Body of pancreas (tissue), 4 donors: ENCODE data around the gene CCSER1. TPM values are rescaled to one million over a fixed set of nuclear protein-coding genes. Genes with fewer than 3 reads are reported as not detected.

Source experiments
- ATAC-seq: fragments of 150-250 bp; one replicate; pipeline ENCODE4 v1.9.1; 2016
- DNase-seq, 4 donors: peaks; one replicate each; pipeline ENCODE4 v3.0.0-alpha.2; 2019
- H3K27ac ChIP-seq, 4 donors: fragments of 200-600 bp; sonication (generic); 1 replicate in 3 of 4; 2 replicates in 1 of 4; pipeline versions ENCODE4 v1.5.1 to v1.6.1; 2016 to 2019; ENCODE audit warnings: mild to moderate bottlenecking in 1 of 4, mixed read lengths in 1 of 4, moderate library complexity in 1 of 4
- H3K27me3 ChIP-seq, 2 donors: fragments of 200-600 bp; sonication (generic); one replicate each; pipeline ENCODE4 v1.6.0; 2016; ENCODE audit warnings: mild to moderate bottlenecking in 1 of 2
- H3K36me3 ChIP-seq, 2 donors: fragments of 200-600 bp; sonication (generic); replicated peaks in 1 of 2; 2 replicates each; pipeline ENCODE4 v1.5.1; 2016; ENCODE audit warnings: low read depth in 2 of 2; ENCODE audit not compliant: insufficient read depth in 1 of 2
- H3K4me1 ChIP-seq: fragments of 200-600 bp; sonication (generic); one replicate; pipeline ENCODE4 v1.6.0; 2016
- H3K4me3 ChIP-seq, 2 donors: fragments of 200-600 bp; sonication (generic); 1 replicate in 1 of 2; 2 replicates in 1 of 2; pipeline ENCODE4 v1.5.1; 2016 to 2019
- H3K9me3 ChIP-seq, 3 donors: fragments of 200-600 bp; sonication (generic); 1 replicate in 2 of 3; 2 replicates in 1 of 3; pipeline ENCODE4 v1.5.1; 2016
- POLR2A ChIP-seq, 3 donors: fragments of 450-650 bp; IDR thresholded peaks; one replicate each; pipeline ENCODE4 v1.6.1; 2016; ENCODE audit warnings: antibody characterized with exemption in 3 of 3, mild to moderate bottlenecking in 2 of 3
- WGBS, 2 donors: methylation state at CpG; one replicate each; pipeline ENCODE4 v1.1.5; 2017; 5-methylcytosine and 5-hydroxymethylcytosine counted together
- intact Hi-C: fragments of 100-400 bp; cut with DNase I; formaldehyde crosslinking; loops from one replicate; pipeline ENCODE4 v1.15.1; 2023
- total RNA-seq, 2 donors: library from RNA; depleted of rRNA; stranded (reverse); fragments of >200 nt; gene quantifications; one replicate each; pipeline ENCODE4 v1.1.0, GENCODE V29; 2016
- TF ChIP-seq, protein P1 (sequence below), 7 experiments: fragments of 450-650 bp in 4 of 7; fragments of 200-600 bp in 3 of 7; sonication (generic) in 3 of 7; IDR thresholded peaks; one replicate each; pipeline ENCODE4 v1.5.1; 2016 to 2019; ENCODE audit warnings: antibody characterized with exemption in 7 of 7

CCSER1 gene
- total RNA-seq, 2 donors from 2014 or later: 13.2 to 14.5 TPM

GRCh38 chr4:90542216-90542615 is 415.0 kb downstream of the CCSER1 start:
- Histone ChIP-seq H3K27ac (no peak overlapping the region), H3K4me3 (no peak overlapping the region), H3K27me3 (peaks cover 0 to 4% of the 10 kb centered on the region in 2 donors), H3K4me1 (no peaks in the 10 kb centered on the region), H3K9me3 (no peaks in the 10 kb centered on the region), H3K36me3 (no peaks in the 10 kb centered on the region)
- intact Hi-C loops: no loop called here
- TF ChIP-seq, protein P1, sequence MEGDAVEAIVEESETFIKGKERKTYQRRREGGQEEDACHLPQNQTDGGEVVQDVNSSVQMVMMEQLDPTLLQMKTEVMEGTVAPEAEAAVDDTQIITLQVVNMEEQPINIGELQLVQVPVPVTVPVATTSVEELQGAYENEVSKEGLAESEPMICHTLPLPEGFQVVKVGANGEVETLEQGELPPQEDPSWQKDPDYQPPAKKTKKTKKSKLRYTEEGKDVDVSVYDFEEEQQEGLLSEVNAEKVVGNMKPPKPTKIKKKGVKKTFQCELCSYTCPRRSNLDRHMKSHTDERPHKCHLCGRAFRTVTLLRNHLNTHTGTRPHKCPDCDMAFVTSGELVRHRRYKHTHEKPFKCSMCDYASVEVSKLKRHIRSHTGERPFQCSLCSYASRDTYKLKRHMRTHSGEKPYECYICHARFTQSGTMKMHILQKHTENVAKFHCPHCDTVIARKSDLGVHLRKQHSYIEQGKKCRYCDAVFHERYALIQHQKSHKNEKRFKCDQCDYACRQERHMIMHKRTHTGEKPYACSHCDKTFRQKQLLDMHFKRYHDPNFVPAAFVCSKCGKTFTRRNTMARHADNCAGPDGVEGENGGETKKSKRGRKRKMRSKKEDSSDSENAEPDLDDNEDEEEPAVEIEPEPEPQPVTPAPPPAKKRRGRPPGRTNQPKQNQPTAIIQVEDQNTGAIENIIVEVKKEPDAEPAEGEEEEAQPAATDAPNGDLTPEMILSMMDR (IDR thresholded peaks at IDR 0.05): no peak
- TF ChIP-seq POLR2A (IDR thresholded peaks at IDR 0.05): no peak
- no peak for ATAC-seq
- DNase-seq: no peak
- WGBS, 2 donors: 88 to 95% methylated on average over 4 of the region's 4 CpGs

GRCh38 chr4:90543419-90544170 is 416.4 kb downstream of the CCSER1 start:
- peaks cover 0 to 4% of the 10 kb centered on the region in 2 donors for H3K27me3 ChIP-seq
- no peak for TF ChIP-seq POLR2A (IDR thresholded peaks at IDR 0.05)
- TF ChIP-seq, protein P1 (IDR thresholded peaks at IDR 0.05): no peak
- no peaks in the 10 kb centered on the region for H3K4me1 ChIP-seq
- intact Hi-C loops: no loop called here
- H3K36me3 ChIP-seq: no peaks in the 10 kb centered on the region
- no peak for ATAC-seq
- no peak overlapping the region for H3K27ac ChIP-seq
- no peak for DNase-seq
- 85 to 89% methylated on average over 5 of the region's 5 CpGs for WGBS, 2 donors
- H3K9me3 ChIP-seq: no peaks in the 10 kb centered on the region
- no peak overlapping the region for H3K4me3 ChIP-seq

DNA sequence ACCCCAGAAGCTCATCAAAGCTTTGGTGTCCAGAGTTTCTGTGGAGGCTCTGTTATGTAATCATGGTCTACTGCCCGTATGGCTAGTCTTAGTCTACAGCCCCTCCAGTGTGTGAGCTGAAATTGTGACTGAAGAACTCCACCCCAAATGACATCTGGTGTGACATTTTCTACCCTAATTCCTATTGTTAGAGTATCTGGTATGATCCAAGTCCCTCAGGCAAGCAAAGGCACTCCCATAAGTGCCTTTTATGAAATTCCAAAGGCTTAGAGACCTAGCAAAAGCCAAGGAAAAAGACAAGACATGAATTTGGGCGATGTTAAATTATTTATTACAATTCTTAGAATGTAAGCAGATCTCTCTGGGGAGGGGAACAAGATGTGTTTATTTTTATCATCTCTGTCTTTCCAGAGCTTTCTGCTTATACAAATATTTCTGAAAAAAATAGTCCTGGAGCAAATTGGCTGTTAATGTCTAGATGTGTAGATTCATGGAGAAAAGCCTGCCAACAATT is 417.4 kb downstream of the CCSER1 start:
- no peaks in the 10 kb centered on the region for H3K4me1 ChIP-seq
- no peaks in the 10 kb centered on the region for H3K36me3 ChIP-seq
- H3K27me3 ChIP-seq: peaks cover 0 to 4% of the 10 kb centered on the region in 2 donors
- ATAC-seq (no peak), DNase-seq (no peak)
- 73 to 87% methylated on average over 2 of the region's 2 CpGs for WGBS, 2 donors
- H3K27ac ChIP-seq: no peak overlapping the region
- no peaks in the 10 kb centered on the region for H3K9me3 ChIP-seq
- intact Hi-C loops: no loop called here
- TF ChIP-seq, protein P1 (IDR thresholded peaks at IDR 0.05): no peak
- no peak for TF ChIP-seq POLR2A (IDR thresholded peaks at IDR 0.05)
- H3K4me3 ChIP-seq: no peak overlapping the region

DNA sequence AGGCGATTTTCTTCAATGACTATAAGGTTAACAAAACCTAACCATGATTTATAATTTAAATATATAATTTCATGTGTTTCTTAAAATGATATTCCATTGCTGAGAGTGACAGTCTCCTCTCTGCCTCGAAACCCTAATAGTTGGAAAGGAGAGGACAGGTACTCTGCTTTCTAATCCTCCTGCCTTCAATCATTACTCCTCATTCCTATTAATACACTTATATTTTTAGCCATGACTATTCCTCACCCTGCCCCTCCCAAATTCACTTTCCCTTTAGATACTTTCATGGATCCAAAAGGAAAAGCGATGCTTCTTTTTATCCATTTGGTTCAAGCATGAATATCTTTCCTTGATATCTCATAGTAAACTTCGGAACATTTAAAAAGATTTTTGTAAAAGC is 418.2 kb downstream of the CCSER1 start:
- ATAC-seq (no peak), DNase-seq (no peak)
- H3K27ac ChIP-seq: no peak overlapping the region
- H3K4me1 ChIP-seq: no peaks in the 10 kb centered on the region
- H3K27me3 ChIP-seq: peaks cover 0 to 4% of the 10 kb centered on the region in 2 donors
- H3K9me3 ChIP-seq: no peaks in the 10 kb centered on the region
- no peaks in the 10 kb centered on the region for H3K36me3 ChIP-seq
- H3K4me3 ChIP-seq: no peak overlapping the region
- no peak for TF ChIP-seq POLR2A (IDR thresholded peaks at IDR 0.05)
- TF ChIP-seq, protein P1 (IDR thresholded peaks at IDR 0.05): no peak
- intact Hi-C loops: no loop called here
- WGBS, 2 donors: 90 to 98% methylated on average over 4 of the region's 4 CpGs

- ATAC-seq (no peak), DNase-seq (no peak)
- H3K9me3 ChIP-seq: no peaks in the 10 kb centered on the region
- H3K4me1 ChIP-seq: no peaks in the 10 kb centered on the region
- no peaks in the 10 kb centered on the region for H3K36me3 ChIP-seq
- no peak overlapping the region for H3K4me3 ChIP-seq
- TF ChIP-seq, protein P1 (IDR thresholded peaks at IDR 0.05): no peak
- no peaks in the 10 kb centered on the region for H3K27me3 ChIP-seq
- WGBS, 2 donors: 73 to 80% methylated on average over 1 of the region's 1 CpG
- H3K27ac ChIP-seq: no peak overlapping the region
- intact Hi-C loops: no loop called here
Observed at GRCh38 chr4:90546114-90546513, 418.9 kb downstream of the CCSER1 start.
